PC-9 (cell line): ENCODE results near the gene NCK2.

ENCODE experiments used
- CTCF ChIP-seq: fragments of 200-600 bp; sonication (generic); conservative IDR thresholded peaks from 2 replicates; pipeline ENCODE4 v1.6.1; 2017; ENCODE audit warnings: mixed run types, antibody characterized with exemption, mild to moderate bottlenecking, moderate library complexity
- EZH2 ChIP-seq: fragments of 200-600 bp; sonication (generic); IDR thresholded peaks from 2 replicates; pipeline ENCODE4 v1.8.0; 2017; ENCODE audit warnings: antibody characterized with exemption, low read depth

GRCh38 chr2:105873281-105873680, 128.6 kb downstream of the NCK2 start:
- TF ChIP-seq CTCF (no peak), EZH2 (no peak)
